SK-N-MC (cell line): ENCODE results near the gene USH2A.

Source experiments
- DNase-seq: peaks from one replicate; pipeline ENCODE4 v3.0.0-alpha.2; 2011; ENCODE audit warnings: low read depth, low spot score
- H3K27ac ChIP-seq: fragments of 200-600 bp; sonication (generic); 2 replicates; pipeline ENCODE4 v1.5.1; 2016; ENCODE audit warnings: mixed run types
- H3K36me3 ChIP-seq: fragments of 200-600 bp; sonication (generic); 2 replicates; pipeline ENCODE4 v1.6.1; 2017; ENCODE audit warnings: antibody characterized with exemption, low read length, mixed read lengths; ENCODE audit not compliant: insufficient read depth
- H3K4me3 ChIP-seq: fragments of 200-600 bp; sonication (generic); 2 replicates; pipeline ENCODE4 v1.5.1; 2016
- H3K9ac ChIP-seq: fragments of 200-600 bp; sonication (generic); 2 replicates; pipeline ENCODE4 v1.8.0; 2017; ENCODE audit warnings: mixed run types, mixed read lengths; ENCODE audit not compliant: insufficient read length
- H3K9me3 ChIP-seq: fragments of 200-600 bp; sonication (generic); 2 replicates; pipeline ENCODE4 v1.6.1; 2017; ENCODE audit warnings: low read depth, mild to moderate bottlenecking, antibody characterized with exemption, low read length, moderate library complexity, mixed read lengths
- EZH2 ChIP-seq: fragments of 200-600 bp; sonication (generic); IDR thresholded peaks from one replicate; pipeline ENCODE4 v1.6.1; 2017; ENCODE audit warnings: antibody characterized with exemption
- FOXP2 ChIP-seq: optimal IDR thresholded peaks from 2 replicates; pipeline ENCODE3; 2011; ENCODE audit warnings: mild to moderate bottlenecking, moderate library complexity; ENCODE audit not compliant: insufficient read depth; ENCODE audit errors: extremely low read length, control extremely low read depth
- POLR2AphosphoS5 ChIP-seq: IDR thresholded peaks from 2 replicates; pipeline ENCODE4 v1.6.1; 2012; ENCODE audit warnings: mild to moderate bottlenecking, low read depth, low read length, borderline replicate concordance

USH2A gene

GRCh38 chr1:215679231-215679630 is 744.0 kb downstream of the USH2A start:
- Histone ChIP-seq H3K9me3 (no peaks in the 10 kb centered on the region), H3K4me3 (no peak overlapping the region), H3K36me3 (no peaks in the 10 kb centered on the region), H3K27ac (no peak overlapping the region), H3K9ac (no peak overlapping the region)
- DNase-seq = no peak
- no peak for TF ChIP-seq FOXP2

DNA sequence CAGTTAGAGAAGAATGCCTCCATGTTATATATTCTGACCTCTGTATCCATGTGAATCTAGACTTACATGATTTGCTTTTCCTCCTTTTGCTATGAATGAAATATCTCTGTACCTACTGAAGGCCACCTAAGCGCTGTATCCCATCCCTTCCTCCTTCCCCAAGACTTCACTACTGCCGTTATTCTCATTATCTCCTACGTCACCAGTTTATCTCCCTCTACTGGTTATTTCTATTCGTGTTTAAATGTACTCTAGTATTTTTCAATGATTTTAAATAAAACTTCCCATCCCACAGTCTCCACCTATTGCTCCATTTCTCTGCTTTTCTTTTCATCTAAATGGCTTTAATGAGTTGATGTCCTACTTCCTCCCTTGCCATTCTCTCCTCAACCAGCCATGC is 746.1 kb downstream of the USH2A start:
- H3K9ac ChIP-seq = no peak overlapping the region
- TF ChIP-seq POLR2AphosphoS5 (no peak), FOXP2 (no peak), EZH2 (no peak)
- H3K9me3 ChIP-seq = no peaks in the 10 kb centered on the region
- no peak for DNase-seq
- no peaks in the 10 kb centered on the region for H3K36me3 ChIP-seq
- no peak overlapping the region for H3K4me3 ChIP-seq
- no peak overlapping the region for H3K27ac ChIP-seq

GRCh38 chr1:215673943-215674342 is 749.3 kb downstream of the USH2A start:
- H3K9me3 ChIP-seq = no peaks in the 10 kb centered on the region
- no peak for TF ChIP-seq FOXP2
- TF ChIP-seq POLR2AphosphoS5 = no peak
- no peak for TF ChIP-seq EZH2
- no peak for DNase-seq
- no peak overlapping the region for H3K9ac ChIP-seq
- H3K27ac ChIP-seq = no peak overlapping the region
- no peaks in the 10 kb centered on the region for H3K36me3 ChIP-seq
- no peak overlapping the region for H3K4me3 ChIP-seq

- Histone ChIP-seq H3K27ac (no peak overlapping the region), H3K9me3 (no peaks in the 10 kb centered on the region), H3K9ac (no peak overlapping the region), H3K4me3 (no peak overlapping the region), H3K36me3 (no peaks in the 10 kb centered on the region)
- DNase-seq = no peak
- no peak for TF ChIP-seq FOXP2
- no peak for TF ChIP-seq POLR2AphosphoS5
- no peak for TF ChIP-seq EZH2
Observed at GRCh38 chr1:215672482-215672881, 750.8 kb downstream of the USH2A start.

- no peak for TF ChIP-seq EZH2
- no peak for TF ChIP-seq POLR2AphosphoS5
- no peak for TF ChIP-seq FOXP2
- DNase-seq = no peak
- no peak overlapping the region for H3K4me3 ChIP-seq
- H3K36me3 ChIP-seq = no peaks in the 10 kb centered on the region
- no peak overlapping the region for H3K9ac ChIP-seq
- no peaks in the 10 kb centered on the region for H3K9me3 ChIP-seq
- H3K27ac ChIP-seq = no peak overlapping the region
Observed at GRCh38 chr1:215669806-215670491, 753.3 kb downstream of the USH2A start.

- TF ChIP-seq POLR2AphosphoS5 (no peak), EZH2 (no peak), FOXP2 (no peak)
- H3K9me3 ChIP-seq = no peaks in the 10 kb centered on the region
- no peak overlapping the region for H3K27ac ChIP-seq
- no peaks in the 10 kb centered on the region for H3K36me3 ChIP-seq
- H3K4me3 ChIP-seq = no peak overlapping the region
- no peak for DNase-seq
- H3K9ac ChIP-seq = no peak overlapping the region
Observed at GRCh38 chr1:215667761-215668160, 755.5 kb downstream of the USH2A start.

DNA sequence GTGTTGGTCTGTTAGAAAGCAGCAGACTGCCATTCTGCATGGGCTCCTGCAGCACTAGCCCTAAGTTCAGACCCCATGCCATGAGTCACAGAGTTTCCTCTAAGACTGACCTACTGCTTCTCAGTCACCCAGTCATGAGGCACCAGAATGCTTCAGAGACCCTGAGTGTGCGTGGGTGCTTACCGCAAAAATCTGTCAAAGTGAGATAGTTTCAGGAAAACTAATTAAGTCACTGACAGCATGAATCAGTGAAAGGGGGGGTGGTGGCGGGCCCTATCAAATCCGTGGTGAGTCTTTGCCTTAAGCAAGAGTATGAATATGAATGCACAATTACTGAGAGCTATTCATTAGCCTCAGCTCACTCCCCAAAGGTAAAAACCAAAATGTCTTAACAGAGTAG is 758.0 kb downstream of the USH2A start:
- no peaks in the 10 kb centered on the region for H3K36me3 ChIP-seq
- no peak overlapping the region for H3K27ac ChIP-seq
- TF ChIP-seq EZH2 (no peak), POLR2AphosphoS5 (no peak), FOXP2 (no peak)
- DNase-seq = no peak
- H3K4me3 ChIP-seq = no peak overlapping the region
- no peaks in the 10 kb centered on the region for H3K9me3 ChIP-seq
- H3K9ac ChIP-seq = no peak overlapping the region

- TF ChIP-seq EZH2 (no peak), FOXP2 (no peak), POLR2AphosphoS5 (no peak)
- Histone ChIP-seq H3K36me3 (no peaks in the 10 kb centered on the region), H3K9ac (no peak overlapping the region), H3K4me3 (no peak overlapping the region), H3K9me3 (no peaks in the 10 kb centered on the region), H3K27ac (no peak overlapping the region)
- DNase-seq = no peak
Observed at GRCh38 chr1:215661033-215661432, 762.2 kb downstream of the USH2A start.

GRCh38 chr1:215660259-215660658 is 763.0 kb downstream of the USH2A start:
- TF ChIP-seq EZH2 (no peak), FOXP2 (no peak), POLR2AphosphoS5 (no peak)
- H3K9ac ChIP-seq = no peak overlapping the region
- H3K9me3 ChIP-seq = no peaks in the 10 kb centered on the region
- H3K36me3 ChIP-seq = no peaks in the 10 kb centered on the region
- H3K27ac ChIP-seq = no peak overlapping the region
- no peak overlapping the region for H3K4me3 ChIP-seq
- DNase-seq = no peak

DNA sequence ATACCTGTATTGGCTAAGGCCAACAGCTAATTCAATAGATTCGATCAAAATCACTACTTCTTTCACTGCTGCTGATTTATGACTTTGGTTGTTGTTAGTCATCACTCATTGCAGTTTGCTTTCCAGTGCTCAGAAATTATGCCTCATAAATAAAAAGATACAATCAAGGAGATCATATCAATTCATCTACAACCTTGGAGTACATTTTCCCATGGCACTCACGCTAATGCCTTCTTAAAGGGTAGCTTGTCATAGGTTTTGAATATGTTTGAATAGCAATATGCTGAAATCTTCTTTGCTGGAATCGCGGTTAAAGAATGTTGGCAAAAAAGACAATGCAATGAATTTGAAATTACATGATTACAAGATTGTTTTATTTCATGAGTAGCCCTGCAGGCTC is 766.2 kb downstream of the USH2A start:
- no peak for TF ChIP-seq FOXP2
- TF ChIP-seq POLR2AphosphoS5 = no peak
- no peak for TF ChIP-seq EZH2
- H3K9ac ChIP-seq = no peak overlapping the region
- DNase-seq = no peak
- H3K27ac ChIP-seq = no peak overlapping the region
- H3K9me3 ChIP-seq = no peaks in the 10 kb centered on the region
- no peaks in the 10 kb centered on the region for H3K36me3 ChIP-seq
- H3K4me3 ChIP-seq = no peak overlapping the region
